ENCODE results near the gene RTEL1.

Gene RTEL1

DNA sequence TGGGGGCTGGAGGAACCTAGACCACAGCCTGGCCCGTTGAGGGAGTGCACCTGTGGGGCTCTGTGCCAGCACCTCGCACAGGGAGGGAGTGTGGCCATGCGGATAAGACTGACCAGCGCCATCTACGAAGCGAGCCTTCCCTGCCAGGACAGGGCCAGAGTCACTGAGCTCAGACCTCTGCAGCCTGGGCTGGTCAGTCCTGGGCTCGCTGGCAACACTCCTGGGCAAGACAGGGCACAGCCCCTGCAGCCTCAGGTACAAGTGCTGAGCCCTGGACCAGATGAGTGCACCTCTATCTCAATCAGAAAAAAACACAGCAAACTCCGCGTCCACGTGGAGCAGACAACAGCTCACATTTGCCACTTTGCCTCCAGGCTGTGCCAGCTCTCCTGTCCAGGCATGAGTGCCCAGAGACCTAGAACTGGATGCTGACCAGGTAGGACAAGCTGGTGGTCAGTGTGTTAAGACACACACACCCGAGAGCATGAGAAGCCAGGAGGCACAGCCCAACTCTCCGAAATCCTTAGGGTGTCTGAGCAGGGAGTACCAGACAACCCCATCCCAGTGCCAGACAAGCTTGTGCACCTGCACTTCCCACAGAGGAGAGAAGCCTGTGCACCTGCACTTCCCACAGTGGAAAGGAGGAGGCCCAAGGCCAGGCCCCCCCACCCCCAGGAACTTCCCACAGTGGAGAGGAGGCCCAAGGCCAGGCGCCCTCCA, 44.8 kb downstream of the RTEL1 start:
- peaks cover 24% of the 10 kb centered on the region for H3K79me2 ChIP-seq (ENCODE audit: low read length)
- H3K9me3 ChIP-seq (ENCODE audit: insufficient read depth, low read length): no peaks in the 10 kb centered on the region
- H4K20me1 ChIP-seq (ENCODE audit: insufficient read depth, low read length): 0 out of 2 replicates have a peak, but pooled peaks cover 4% of the 10 kb centered on the region
- H3K4me2 ChIP-seq (ENCODE audit: low read length): no peak overlapping the region
- peaks cover 19% of the 10 kb centered on the region for H3K36me3 ChIP-seq (replicated peaks; ENCODE audit: low read depth, low read length)
- H3K4me1 ChIP-seq (ENCODE audit: low read length): peaks cover 26% of the 10 kb centered on the region
- TF ChIP-seq, protein P1, sequence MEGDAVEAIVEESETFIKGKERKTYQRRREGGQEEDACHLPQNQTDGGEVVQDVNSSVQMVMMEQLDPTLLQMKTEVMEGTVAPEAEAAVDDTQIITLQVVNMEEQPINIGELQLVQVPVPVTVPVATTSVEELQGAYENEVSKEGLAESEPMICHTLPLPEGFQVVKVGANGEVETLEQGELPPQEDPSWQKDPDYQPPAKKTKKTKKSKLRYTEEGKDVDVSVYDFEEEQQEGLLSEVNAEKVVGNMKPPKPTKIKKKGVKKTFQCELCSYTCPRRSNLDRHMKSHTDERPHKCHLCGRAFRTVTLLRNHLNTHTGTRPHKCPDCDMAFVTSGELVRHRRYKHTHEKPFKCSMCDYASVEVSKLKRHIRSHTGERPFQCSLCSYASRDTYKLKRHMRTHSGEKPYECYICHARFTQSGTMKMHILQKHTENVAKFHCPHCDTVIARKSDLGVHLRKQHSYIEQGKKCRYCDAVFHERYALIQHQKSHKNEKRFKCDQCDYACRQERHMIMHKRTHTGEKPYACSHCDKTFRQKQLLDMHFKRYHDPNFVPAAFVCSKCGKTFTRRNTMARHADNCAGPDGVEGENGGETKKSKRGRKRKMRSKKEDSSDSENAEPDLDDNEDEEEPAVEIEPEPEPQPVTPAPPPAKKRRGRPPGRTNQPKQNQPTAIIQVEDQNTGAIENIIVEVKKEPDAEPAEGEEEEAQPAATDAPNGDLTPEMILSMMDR (IDR thresholded peaks at IDR 0.05; ENCODE audit: low read depth, low read length): no peak
- TF ChIP-seq EZH2phosphoT487 (IDR thresholded peaks at IDR 0.05; ENCODE audit: low read depth): no peak
- H3K27me3 ChIP-seq (ENCODE audit: low read depth, low read length): no peaks in the 10 kb centered on the region
- H3K9ac ChIP-seq (ENCODE audit: low read length): no peak overlapping the region
- H3K4me3 ChIP-seq (ENCODE audit: low read length): no peak overlapping the region
- H2AFZ ChIP-seq (ENCODE audit: low read depth, low read length): no peak overlapping the region
- no peak overlapping the region for H3K27ac ChIP-seq (ENCODE audit: low read length)

DNA sequence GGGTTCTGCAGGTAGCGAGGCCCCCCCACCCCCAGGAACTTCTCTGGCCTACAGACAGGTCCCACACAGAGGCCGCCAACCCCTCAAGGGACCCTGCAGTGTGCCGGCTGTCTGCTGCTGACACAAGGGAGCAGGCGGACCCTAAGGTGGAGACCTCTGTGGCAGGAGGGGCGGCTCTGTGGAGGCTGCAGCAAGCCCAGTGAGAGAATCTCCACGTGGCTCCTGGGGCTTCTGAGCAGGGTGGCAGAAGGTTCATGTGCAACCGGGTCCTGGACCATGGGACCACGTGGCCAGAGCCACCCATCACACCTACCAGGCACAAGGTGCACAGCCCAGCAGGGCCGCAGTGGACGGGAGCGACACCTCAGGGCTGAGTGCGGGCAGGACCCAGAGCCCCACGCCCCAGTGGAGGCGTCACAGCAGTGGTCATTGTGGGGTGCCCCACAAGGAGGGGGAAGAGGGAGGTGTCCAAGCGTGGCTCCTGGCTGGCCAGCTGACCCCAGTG, 45.4 kb downstream of the RTEL1 start:
- H3K36me3 ChIP-seq (replicated peaks; ENCODE audit: low read depth, low read length): peaks cover 20% of the 10 kb centered on the region
- no peaks in the 10 kb centered on the region for H3K9me3 ChIP-seq (ENCODE audit: insufficient read depth, low read length)
- no peak overlapping the region for H3K27ac ChIP-seq (ENCODE audit: low read length)
- peaks cover 21% of the 10 kb centered on the region for H3K4me1 ChIP-seq (ENCODE audit: low read length)
- no peak overlapping the region for H3K4me3 ChIP-seq (ENCODE audit: low read length)
- TF ChIP-seq EZH2phosphoT487 (IDR thresholded peaks at IDR 0.05; ENCODE audit: low read depth): no peak
- 0 out of 2 replicates have a peak, but pooled peaks cover 4% of the 10 kb centered on the region for H4K20me1 ChIP-seq (ENCODE audit: insufficient read depth, low read length)
- H3K9ac ChIP-seq (ENCODE audit: low read length): no peak overlapping the region
- no peaks in the 10 kb centered on the region for H3K27me3 ChIP-seq (ENCODE audit: low read depth, low read length)
- H3K79me2 ChIP-seq (ENCODE audit: low read length): peaks cover 30% of the 10 kb centered on the region
- no peak overlapping the region for H2AFZ ChIP-seq (ENCODE audit: low read depth, low read length)
- H3K4me2 ChIP-seq (ENCODE audit: low read length): no peak overlapping the region

DNA sequence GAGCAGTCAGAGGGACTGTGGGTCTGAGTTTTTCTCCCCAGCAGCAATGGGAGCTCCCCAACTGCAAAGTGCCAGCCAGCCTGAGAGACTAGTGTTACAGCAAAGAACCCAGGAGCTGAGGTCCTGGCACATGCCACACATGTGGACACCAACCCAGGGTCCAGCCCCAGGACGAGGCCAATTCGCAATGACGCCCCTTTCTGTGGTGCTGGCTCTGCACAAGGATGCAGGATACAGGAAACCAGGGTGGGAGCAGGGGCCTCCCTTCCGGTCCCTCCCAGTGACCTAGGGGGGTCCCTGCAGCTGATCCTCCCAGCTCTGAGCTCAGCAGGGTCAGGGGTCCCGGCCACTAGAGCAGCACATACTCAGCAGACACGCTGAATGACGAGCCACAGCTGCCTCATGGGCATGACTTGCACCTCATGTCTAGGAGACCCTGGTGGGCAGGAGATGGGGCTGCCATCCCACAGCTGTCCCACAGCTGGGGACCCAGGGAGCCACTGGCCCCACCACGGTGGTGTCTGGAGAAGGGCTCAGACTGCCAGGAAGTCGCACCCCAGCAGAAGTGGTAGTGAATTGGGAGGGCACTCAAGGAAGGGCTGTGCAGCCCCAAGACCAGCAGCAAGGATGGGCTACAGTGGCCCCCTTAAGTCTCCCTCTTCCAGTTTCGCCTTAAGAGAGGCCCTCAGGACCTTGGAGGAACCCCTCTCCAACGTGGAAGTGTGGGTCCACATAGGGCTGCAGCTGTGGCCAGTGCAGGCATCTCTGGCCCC, 46.0 kb downstream of the RTEL1 start:
- Histone ChIP-seq H3K4me1 (ENCODE audit: low read length) (peaks cover 21% of the 10 kb centered on the region), H3K36me3 (replicated peaks; ENCODE audit: low read depth, low read length) (peaks cover 25% of the 10 kb centered on the region), H3K27me3 (ENCODE audit: low read depth, low read length) (no peaks in the 10 kb centered on the region)

GRCh38 chr20:63704749-63705117, 46.6 kb downstream of the RTEL1 start:
- Histone ChIP-seq H3K36me3 (replicated peaks; ENCODE audit: low read depth, low read length) (peaks cover 29% of the 10 kb centered on the region), H3K4me2 (ENCODE audit: low read length) (no peak overlapping the region), H2AFZ (ENCODE audit: low read depth, low read length) (no peak overlapping the region), H3K4me3 (ENCODE audit: low read length) (no peak overlapping the region), H3K9me3 (ENCODE audit: insufficient read depth, low read length) (no peaks in the 10 kb centered on the region), H3K9ac (ENCODE audit: low read length) (no peak overlapping the region), H4K20me1 (ENCODE audit: insufficient read depth, low read length) (0 out of 2 replicates have a peak, but pooled peaks cover 4% of the 10 kb centered on the region), H3K4me1 (ENCODE audit: low read length) (peaks cover 18% of the 10 kb centered on the region), H3K27ac (ENCODE audit: low read length) (no peak overlapping the region), H3K79me2 (ENCODE audit: low read length) (peaks cover 41% of the 10 kb centered on the region), H3K27me3 (ENCODE audit: low read depth, low read length) (no peaks in the 10 kb centered on the region)
- TF ChIP-seq, protein P1 (IDR thresholded peaks at IDR 0.05; ENCODE audit: low read depth, low read length): no peak
- TF ChIP-seq EZH2phosphoT487 (IDR thresholded peaks at IDR 0.05; ENCODE audit: low read depth): no peak

More for the DNA sequence above, 46.0 kb downstream of the RTEL1 start:
- Histone ChIP-seq H3K9me3 (ENCODE audit: insufficient read depth, low read length) (no peaks in the 10 kb centered on the region), H3K4me3 (ENCODE audit: low read length) (no peak overlapping the region), H3K4me2 (ENCODE audit: low read length) (no peak overlapping the region), H2AFZ (ENCODE audit: low read depth, low read length) (no peak overlapping the region), H3K27ac (ENCODE audit: low read length) (no peak overlapping the region), H3K79me2 (ENCODE audit: low read length) (peaks cover 36% of the 10 kb centered on the region), H3K9ac (ENCODE audit: low read length) (no peak overlapping the region), H4K20me1 (ENCODE audit: insufficient read depth, low read length) (0 out of 2 replicates have a peak, but pooled peaks cover 4% of the 10 kb centered on the region)
- TF ChIP-seq, protein P1 (IDR thresholded peaks at IDR 0.05; ENCODE audit: low read depth, low read length): no peak
- no peak for TF ChIP-seq EZH2phosphoT487 (IDR thresholded peaks at IDR 0.05; ENCODE audit: low read depth)
